HG02884 (cell line): ENCODE measurements around the gene SRP9.
A peak's percentile ranks its signal among the peaks of the same experiment; 100 is the strongest.

ENCODE experiments used
- ATAC-seq: cut with Tn5 transposase; IDR thresholded peaks from one replicate; pipeline ENCODE4 v1.9.1; 2021; ENCODE audit warnings: mild to moderate bottlenecking, moderate library complexity; ENCODE audit not compliant: unreplicated experiment

Gene SRP9

DNA sequence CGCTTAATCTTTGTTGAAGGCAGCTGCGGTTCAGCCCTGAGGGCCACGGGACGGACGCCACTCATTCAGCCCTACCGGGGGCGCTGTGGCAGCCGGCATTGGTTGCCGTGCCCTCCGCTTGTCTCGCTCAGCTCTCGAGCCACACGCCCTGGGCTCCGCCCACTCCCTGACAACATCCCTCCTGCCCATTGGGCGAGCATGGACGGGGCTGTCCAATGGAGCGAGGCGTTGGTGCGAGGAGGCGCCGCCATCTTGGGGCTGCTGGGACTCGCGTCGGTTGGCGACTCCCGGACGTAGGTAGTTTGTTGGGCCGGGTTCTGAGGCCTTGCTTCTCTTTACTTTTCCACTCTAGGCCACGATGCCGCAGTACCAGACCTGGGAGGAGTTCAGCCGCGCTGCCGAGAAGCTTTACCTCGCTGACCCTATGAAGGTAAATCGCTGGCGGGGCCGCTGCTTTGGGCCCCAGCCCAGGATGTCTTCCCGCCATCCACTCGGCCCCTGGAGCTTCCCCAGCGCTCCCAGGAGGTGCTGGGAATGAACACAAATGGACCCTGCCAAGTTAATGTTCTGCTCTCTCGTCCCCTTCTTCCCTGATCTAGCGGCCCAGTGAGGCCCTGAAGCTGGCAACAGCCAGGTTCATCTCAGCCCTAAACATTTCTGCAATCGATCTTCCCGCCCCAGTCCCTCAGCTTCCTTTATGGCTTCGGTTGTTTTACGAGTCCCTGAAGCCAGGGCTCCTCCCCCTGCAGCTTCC, at the start of gene SRP9:
Gene SRP9, plus strand, starts transcription at position 244 of the 754 bp plus-strand sequence. Its CDS starts 115 bp downstream, at position 359.
- ATAC-seq, result peak; percentile 98

- ATAC-seq, result no peak
Measured at GRCh38 chr1:225731491-225731890, 46.1 kb upstream of the SRP9 start.

GRCh38 chr1:225733254-225733653, 44.4 kb upstream of the SRP9 start:
- no peak for ATAC-seq

DNA sequence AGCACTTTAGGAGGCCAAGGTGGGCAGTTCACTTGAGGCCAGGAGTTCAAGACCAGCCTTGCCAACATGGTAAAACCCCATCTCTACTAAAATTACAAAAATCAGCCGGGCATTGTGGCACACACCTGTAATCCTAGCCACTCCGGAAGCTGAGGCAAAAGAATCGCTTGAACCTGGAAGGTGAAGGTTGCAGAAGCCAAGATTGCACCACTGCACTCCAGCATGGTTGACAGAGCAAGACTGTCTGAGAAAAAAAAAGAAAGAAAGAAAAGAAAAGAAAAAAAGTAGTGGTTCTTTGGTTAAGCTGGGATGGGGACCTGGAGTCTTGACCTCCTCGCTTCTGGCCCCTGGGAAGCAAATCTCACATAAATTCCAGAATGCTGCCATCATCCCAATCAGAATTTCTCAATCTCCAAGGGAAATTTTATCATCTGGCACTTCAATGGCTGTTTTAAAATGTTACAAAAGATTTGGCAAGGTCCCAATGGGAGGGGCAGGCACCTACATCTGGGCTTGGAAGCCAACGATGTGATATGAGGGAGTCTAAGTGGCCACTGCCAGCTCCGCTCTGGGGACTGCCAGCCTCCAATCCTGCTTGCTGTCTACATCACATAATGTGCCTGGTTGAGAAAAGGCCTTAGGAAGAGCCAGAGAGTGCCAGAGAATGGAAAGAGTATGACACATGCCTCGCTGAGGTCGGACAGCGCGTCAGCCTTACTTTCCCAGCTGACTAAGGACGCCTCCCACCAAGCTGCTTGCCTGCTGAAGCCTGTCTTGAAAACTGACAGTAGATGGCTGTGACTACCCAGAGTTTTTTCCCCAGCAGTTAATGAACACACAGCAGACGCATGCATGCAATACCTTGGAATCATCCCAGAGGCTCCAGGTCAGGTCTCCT, 42.1 kb upstream of the SRP9 start:
- ATAC-seq, result no peak

GRCh38 chr1:225736437-225737098, 41.1 kb upstream of the SRP9 start:
- ATAC-seq, result no peak

DNA sequence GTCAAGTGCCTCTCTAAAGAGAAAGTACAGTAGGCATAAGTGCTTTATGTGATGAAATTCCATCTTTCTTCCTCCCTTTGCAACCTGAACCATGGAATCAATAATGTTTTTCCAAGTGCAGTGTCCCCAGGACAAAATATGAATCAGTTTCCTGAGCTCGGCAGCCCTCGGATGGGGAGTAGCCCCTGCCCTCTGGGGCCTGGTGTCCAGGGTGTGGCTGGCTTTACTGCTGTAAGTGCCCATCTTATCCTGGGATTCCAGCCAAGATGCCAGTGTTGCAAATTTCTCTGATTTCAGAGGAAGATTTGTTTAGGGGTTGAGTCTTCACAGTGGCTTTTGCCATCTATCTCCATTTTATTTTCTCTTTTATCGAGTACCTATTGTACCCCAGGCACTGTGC, 40.5 kb upstream of the SRP9 start:
- ATAC-seq, result no peak

- ATAC-seq, result no peak
Measured at GRCh38 chr1:225737866-225738265, 39.8 kb upstream of the SRP9 start.

DNA sequence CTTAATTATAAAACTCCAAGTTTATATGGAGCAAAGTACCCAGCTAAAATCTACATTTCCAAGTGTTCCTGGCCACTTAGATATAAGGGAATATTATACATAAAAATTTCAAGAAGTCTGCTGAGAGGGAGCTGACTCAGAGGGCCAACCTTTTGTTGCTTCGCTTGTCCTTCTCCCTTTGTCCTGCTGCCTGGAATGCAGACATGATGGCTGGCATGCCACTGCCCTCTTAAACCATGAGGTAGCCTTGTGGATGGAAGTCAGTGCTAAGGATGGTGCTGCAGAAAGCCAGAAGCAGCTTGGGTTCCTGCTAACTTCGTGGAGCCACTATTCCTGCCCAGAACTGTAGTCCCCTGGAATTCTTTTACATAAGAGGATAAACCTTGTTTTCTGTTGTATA, 38.9 kb upstream of the SRP9 start:
- ATAC-seq, result no peak

- ATAC-seq, result no peak
Measured at GRCh38 chr1:225739542-225740107, 38.0 kb upstream of the SRP9 start.

DNA sequence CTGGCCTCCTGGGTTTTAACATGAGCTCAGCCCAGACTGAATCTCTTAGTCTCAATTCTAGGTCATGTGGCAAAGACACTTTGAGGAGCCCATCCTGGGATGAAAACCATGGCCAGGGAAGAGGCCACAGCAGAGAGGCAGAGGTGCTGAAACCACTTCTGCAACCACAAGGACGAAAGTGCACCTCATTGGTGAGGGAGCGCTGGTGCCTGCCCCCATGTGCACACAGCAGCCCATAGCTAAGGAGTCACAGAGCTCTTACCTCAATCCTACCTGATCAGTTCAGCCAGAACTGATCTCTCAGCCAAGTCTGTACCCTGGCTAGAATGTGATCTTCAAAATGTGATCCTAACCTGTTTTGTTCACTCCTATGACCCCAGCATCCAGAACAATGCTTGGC, 32.9 kb upstream of the SRP9 start:
- ATAC-seq, result no peak

- no peak for ATAC-seq
Measured at GRCh38 chr1:225745273-225745672, 32.4 kb upstream of the SRP9 start.

DNA sequence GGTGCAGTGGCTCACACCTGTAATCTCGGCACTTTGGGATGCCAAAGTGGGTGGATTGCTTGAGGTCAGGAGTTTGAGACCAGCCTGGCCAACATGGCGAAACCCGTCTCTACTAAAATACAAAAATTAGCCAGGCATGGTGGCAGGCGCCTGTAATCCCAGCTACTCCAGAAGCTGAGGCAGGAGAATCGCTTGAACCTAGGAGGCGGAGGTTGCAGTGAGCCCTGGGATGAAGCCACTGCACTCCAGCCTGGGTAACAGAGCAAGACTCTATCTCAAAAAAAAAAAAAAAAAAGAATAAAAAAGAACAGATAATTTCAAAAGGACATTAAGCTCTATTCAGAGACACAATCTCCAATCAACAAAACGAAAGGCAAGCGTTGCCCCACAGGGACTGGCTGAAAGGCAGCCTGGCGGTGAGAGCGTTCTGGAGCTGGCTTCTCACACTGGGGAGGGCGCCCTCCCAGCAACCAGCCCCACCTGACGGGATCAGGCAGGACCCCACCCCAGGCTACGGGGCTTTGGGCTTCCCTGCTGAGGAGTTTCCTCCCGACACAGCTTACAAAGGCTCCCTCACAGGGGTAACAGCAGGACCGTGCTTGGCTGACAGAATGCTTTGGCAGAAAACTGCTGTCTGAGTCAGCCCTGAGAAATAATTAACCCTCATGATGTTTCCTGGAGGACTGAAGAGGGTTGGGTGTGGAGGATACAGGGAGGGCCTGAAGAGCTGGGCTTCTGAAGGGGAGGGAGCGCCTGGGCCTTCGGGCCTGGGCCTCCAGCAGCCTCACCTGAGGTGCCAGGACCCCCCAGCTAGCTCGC, 31.1 kb upstream of the SRP9 start:
- no peak for ATAC-seq

- no peak for ATAC-seq
Measured at GRCh38 chr1:225747566-225747965, 30.1 kb upstream of the SRP9 start.

- ATAC-seq, result no peak
Measured at GRCh38 chr1:225748529-225748928, 29.1 kb upstream of the SRP9 start.

GRCh38 chr1:225749706-225750105, 27.9 kb upstream of the SRP9 start:
- ATAC-seq, result no peak

GRCh38 chr1:225750420-225750819, 27.2 kb upstream of the SRP9 start:
- ATAC-seq, result no peak

DNA sequence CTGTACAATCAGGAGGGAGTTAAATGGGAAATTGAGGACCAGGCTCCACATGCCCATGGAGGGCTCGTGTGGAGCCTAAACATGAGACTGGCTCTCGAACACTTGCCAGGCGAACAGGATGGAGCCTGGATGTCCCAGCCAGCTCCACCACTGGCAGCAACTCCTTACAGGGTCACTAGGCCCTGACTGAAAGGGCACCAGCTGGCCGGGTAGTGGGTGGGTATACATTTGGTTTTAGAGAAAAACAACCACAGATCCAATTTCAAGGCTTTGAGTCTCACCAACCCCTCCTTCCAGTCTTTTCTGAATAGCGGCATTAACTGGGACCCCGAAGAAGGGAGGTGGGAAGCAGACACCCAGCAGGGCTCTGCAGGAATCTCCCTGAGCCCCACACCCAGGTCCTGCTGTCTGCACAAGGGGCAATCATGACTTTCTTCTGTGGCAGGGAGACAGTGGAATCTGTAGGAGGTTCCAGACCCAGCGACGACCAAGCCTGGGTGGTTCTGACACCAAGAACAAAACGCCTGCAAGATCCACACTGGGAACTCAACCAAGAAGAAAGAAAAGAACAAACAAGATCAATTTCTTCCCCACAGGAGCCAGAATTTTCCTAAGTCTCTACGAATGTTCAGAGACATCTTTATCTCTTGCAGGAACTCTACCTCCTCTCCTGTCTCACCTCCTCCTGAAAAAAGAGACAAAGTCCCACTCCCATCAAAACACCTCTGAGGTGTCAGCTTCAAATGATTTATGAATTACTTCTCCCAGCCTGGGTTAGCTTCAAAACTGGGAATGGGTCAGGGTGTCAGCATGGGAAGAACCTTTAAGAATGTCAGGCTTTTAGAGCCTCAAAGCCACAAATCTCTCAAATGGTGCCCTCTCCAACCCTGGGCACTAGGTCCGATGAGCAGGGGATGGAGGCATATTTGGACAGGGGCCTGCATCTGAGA, 26.5 kb upstream of the SRP9 start:
- no peak for ATAC-seq

- ATAC-seq, result no peak
Measured at GRCh38 chr1:225752245-225752644, 25.4 kb upstream of the SRP9 start.

DNA sequence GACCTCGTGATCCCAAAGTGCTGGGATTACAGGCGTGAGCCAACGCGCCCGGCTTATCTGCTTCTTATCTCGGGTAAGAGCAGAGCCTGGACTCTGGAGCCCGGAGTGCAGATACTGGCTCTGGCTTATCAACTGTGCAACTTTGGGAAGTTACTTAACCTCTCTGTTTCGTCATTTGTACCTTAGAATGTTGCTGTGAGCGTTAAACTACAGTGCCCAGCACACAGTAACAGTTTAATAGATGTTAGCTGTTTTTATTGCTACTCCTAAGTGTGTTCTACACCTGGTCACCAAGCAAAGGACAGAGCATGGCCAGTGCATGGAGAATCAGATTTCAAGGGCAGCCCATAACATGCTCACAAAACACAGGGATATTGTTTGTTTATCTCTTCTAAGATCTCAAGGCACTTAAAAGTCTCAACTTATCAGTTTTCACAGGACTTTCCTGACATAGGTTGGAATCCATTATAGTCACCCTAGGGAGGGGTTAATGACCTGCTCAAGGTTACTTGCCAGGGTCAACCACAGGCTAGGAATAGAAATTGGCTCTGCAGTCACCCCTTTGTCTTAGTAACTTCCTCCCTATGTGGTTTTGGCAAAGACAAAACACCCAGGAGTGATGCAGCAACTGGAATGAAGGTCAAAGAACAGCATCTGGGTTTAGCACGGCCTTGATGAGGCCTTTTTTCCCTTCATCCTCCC, 22.5 kb upstream of the SRP9 start:
- no peak for ATAC-seq
